ENCODE data around the gene MAPK8. TPM values are rescaled to one million over a fixed set of nuclear protein-coding genes. Genes with fewer than 3 reads are reported as not detected.

MAPK8 gene
- total and polyA plus RNA-seq, 3 donors from 2014 or later: 91.8 to 114 (median 98.8) TPM

DNA sequence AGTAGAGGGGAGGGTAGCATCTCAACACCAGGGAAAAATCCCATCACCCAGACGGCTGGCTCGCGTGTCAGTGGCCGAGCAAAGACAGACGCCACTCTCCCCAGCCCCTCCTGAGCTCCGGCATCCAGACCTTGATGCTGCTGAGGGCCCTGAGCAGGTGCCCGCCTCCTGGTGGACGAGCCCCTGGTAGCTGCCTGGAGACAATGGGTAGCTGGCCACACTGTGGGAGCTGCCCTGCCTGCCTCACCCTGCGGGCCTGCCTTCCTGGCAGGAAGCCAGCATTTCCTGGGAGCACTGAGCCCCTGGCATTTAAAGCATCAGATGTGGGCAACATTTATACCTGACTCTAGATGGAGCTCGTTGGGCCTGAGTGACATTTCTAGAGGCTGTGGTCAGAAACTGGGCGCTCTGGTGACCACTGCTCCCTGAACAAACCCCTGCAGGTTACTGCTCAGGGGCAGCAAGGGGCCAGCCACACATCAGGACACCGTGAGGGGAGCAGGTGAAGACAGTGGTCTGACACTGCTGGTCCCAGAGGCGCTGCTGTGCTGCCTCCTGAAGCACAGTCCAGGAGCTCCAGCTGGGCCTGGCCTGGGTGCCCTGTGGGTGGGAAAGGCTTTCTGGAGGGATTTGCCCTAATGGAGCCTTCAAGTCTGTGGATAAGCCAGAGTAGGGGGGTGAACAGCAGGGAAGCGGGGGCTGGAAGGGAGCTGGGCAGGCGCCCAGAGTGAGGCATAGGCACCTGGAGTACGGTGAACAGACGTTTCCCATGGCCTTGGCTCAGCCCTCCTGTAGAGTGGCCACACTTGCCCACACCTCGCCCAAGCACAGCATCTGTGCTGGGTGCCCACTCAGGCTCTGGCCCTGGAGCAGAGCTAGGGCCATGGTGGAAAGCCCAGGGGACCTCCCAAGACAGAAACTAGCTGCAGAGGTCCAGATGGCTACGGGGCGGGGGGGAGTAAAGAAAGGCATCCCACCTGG lies 138.7 kb downstream of the MAPK8 start:
- no peaks in the 10 kb centered on the region for H3K36me3 ChIP-seq (ENCODE audit: low read depth, missing control alignments)
- intact Hi-C loops (cut with DNase I; ENCODE audit: low total_unique reads): no loop called here
- no peak for DNase-seq
- WGBS, 2 donors: 78 to 82% methylated on average over 8 to 20 of the region's 20 CpGs
- TF ChIP-seq, protein P1, sequence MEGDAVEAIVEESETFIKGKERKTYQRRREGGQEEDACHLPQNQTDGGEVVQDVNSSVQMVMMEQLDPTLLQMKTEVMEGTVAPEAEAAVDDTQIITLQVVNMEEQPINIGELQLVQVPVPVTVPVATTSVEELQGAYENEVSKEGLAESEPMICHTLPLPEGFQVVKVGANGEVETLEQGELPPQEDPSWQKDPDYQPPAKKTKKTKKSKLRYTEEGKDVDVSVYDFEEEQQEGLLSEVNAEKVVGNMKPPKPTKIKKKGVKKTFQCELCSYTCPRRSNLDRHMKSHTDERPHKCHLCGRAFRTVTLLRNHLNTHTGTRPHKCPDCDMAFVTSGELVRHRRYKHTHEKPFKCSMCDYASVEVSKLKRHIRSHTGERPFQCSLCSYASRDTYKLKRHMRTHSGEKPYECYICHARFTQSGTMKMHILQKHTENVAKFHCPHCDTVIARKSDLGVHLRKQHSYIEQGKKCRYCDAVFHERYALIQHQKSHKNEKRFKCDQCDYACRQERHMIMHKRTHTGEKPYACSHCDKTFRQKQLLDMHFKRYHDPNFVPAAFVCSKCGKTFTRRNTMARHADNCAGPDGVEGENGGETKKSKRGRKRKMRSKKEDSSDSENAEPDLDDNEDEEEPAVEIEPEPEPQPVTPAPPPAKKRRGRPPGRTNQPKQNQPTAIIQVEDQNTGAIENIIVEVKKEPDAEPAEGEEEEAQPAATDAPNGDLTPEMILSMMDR (IDR thresholded peaks at IDR 0.05): no peak
- TF ChIP-seq POLR2A (IDR thresholded peaks at IDR 0.05): no peak
- H3K9me3 ChIP-seq: no peaks in the 10 kb centered on the region
- no peak overlapping the region for H3K27ac ChIP-seq
- no peak overlapping the region for H3K4me3 ChIP-seq
- H3K4me1 ChIP-seq: no peaks in the 10 kb centered on the region
- no peaks in the 10 kb centered on the region for H3K27me3 ChIP-seq

DNA sequence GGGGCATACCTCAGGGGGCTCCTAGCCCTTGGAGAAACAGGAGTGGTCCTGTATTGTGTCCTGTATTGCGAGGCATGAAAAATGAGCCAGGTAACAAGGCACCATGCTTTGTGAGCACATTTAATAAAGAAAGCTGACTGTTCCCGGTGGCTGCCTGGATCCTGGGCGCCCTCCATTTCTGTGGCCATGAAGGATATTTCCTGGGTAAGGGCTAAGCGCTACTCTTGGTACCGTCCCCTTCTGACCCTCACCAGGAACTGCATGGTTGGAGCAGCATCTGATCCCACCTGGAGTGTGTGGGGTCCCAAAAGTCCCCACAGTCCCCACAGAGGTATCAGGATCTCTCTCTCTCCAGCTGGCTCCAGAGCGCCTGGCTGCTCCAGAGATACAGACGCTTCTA lies 139.5 kb downstream of the MAPK8 start:
- no peaks in the 10 kb centered on the region for H3K36me3 ChIP-seq (ENCODE audit: low read depth, missing control alignments)
- intact Hi-C loops (cut with DNase I; ENCODE audit: low total_unique reads): no loop called here
- TF ChIP-seq, protein P1 (IDR thresholded peaks at IDR 0.05): no peak
- no peak overlapping the region for H3K4me3 ChIP-seq
- no peaks in the 10 kb centered on the region for H3K27me3 ChIP-seq
- no peak overlapping the region for H3K27ac ChIP-seq
- 84 to 95% methylated on average over 7 of the region's 7 CpGs for WGBS, 2 donors
- H3K4me1 ChIP-seq: no peaks in the 10 kb centered on the region
- no peaks in the 10 kb centered on the region for H3K9me3 ChIP-seq
- DNase-seq: no peak

DNA sequence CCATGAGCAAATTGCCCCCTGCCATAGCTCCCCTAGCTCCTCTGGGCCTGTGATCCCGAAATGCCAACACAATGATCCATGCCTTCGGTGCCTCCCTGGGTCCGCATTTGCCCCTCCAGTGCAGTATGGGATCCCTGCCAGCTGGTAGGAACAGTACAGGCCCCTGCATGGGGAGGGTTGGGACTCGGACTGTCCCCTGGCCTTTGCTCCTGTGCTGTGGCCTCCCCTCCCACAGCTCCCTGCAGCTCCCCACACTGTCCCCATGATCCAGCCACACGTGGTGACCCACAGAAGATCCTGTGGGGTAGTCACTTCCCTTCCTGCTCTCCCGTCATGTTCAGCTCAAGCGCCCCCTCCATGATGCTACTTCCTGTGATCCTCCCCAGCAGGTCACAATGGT lies 140.3 kb downstream of the MAPK8 start:
- H3K27ac ChIP-seq: no peak overlapping the region
- no peaks in the 10 kb centered on the region for H3K27me3 ChIP-seq
- no peaks in the 10 kb centered on the region for H3K4me1 ChIP-seq
- intact Hi-C loops (cut with DNase I; ENCODE audit: low total_unique reads): no loop called here
- no peaks in the 10 kb centered on the region for H3K9me3 ChIP-seq
- H3K36me3 ChIP-seq (ENCODE audit: low read depth, missing control alignments): no peaks in the 10 kb centered on the region
- TF ChIP-seq, protein P1 (IDR thresholded peaks at IDR 0.05): no peak
- no peak for TF ChIP-seq POLR2A (IDR thresholded peaks at IDR 0.05)
- no peak overlapping the region for H3K4me3 ChIP-seq
- DNase-seq: no peak
- 74 to 87% methylated on average over 5 to 7 of the region's 7 CpGs for WGBS, 2 donors

DNA sequence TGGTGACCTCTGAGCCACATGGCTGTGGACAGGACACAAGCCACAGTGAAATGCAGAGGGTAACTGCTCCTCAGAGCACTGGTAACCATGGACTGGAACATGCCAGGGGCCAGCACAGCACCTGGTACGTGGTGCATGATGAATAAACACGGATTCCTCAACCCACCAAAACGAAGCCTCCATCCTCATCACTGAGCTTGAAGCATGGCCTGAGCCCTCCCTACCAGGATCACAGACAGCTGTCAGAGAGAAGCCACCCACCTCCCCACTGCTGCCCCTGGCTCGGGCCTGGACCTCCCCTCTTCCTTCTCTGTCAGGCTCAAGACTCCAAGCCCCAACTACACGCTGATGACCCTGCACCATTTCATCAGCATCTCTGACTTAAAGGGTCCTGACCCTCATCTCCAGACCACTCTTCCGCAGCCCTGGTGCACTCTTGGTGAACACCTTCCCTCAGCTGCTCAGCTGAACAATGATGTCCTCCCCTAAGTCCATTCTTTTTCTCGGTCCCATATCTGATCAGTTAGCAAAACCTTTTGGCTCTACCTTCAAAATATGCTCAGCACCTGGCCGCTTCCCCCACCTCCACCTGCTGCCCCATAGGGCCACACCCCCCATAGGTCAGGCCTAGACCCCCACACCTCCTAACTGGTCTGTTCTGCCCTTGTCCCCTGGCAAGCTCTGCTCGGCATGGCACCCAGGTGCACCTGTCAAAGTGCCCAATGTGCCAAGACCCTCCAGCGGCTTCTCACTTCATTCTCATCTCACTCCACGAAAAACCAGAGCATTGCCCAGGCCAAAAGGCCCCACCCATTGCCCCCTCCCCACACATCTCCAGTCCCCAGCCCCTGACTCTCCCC lies 141.1 kb downstream of the MAPK8 start:
- H3K27ac ChIP-seq: no peak overlapping the region
- H3K4me3 ChIP-seq: no peak overlapping the region
- peaks cover 5% of the 10 kb centered on the region for H3K4me1 ChIP-seq
- no peaks in the 10 kb centered on the region for H3K36me3 ChIP-seq (ENCODE audit: low read depth, missing control alignments)
- no peak for TF ChIP-seq POLR2A (IDR thresholded peaks at IDR 0.05)
- TF ChIP-seq, protein P1 (IDR thresholded peaks at IDR 0.05): no peak
- DNase-seq: no peak
- 88 to 93% methylated on average over 11 of the region's 11 CpGs for WGBS, 2 donors
- intact Hi-C loops (cut with DNase I; ENCODE audit: low total_unique reads): no loop called here
- no peaks in the 10 kb centered on the region for H3K27me3 ChIP-seq
- H3K9me3 ChIP-seq: no peaks in the 10 kb centered on the region
